SK-N-SH (cell line): ENCODE measurements around the gene CA9. TPM values are rescaled to one million over a fixed set of nuclear protein-coding genes. Genes with fewer than 3 reads are reported as not detected.

Experiments used
- CTCF ChIA-PET: fragments of 300-600, 350-600 bp; formaldehyde crosslinking; extraction: SDS; loops from one replicate; lab custom pipeline; 2021; lab: Yijun Ruan, JAX
- POLR2A ChIA-PET: fragments of 350-600 bp; sonication (Branson Sonifier 250); formaldehyde crosslinking; extraction: SDS; loops from one replicate; lab custom pipeline; 2020; ENCODE audit warnings: antibody characterized with exemption, inconsistent platforms; lab: Yijun Ruan, JAX
- DNase-seq: peaks from one replicate; pipeline ENCODE4 v3.0.0; 2012
- H2AFZ ChIP-seq: fragments of 200-600 bp; sonication (generic); 2 replicates; pipeline ENCODE4 v1.8.1; 2016; ENCODE audit warnings: antibody characterized with exemption, mild to moderate bottlenecking, low read depth
- H3F3A ChIP-seq: fragments of 200-600 bp; sonication (generic); replicated peaks from 2 replicates; pipeline ENCODE3; 2016; ENCODE audit warnings: antibody characterized with exemption, mild to moderate bottlenecking; ENCODE audit not compliant: insufficient read depth
- H3K27ac ChIP-seq, 2 experiments: fragments of 200-500 bp in 1 of 2; fragments of 200-600 bp in 1 of 2; sonication (Bioruptor generic) in 1 of 2; sonication (generic), shearing (Covaris generic) in 1 of 2; 2 replicates each; pipeline versions ENCODE4 v1.5.1 to v1.6.1; 2014 to 2016; ENCODE audit warnings: low read depth in 2 of 2, inconsistent platforms in 1 of 2, low read length in 1 of 2, mild to moderate bottlenecking in 1 of 2, mixed read lengths in 1 of 2
- H3K27me3 ChIP-seq: fragments of 200-600 bp; sonication (generic), shearing (Covaris generic); 2 replicates; pipeline ENCODE4 v1.6.1; 2016; ENCODE audit warnings: mixed run types; ENCODE audit not compliant: insufficient read depth
- H3K36me3 ChIP-seq, 2 experiments: fragments of 200-500 bp in 1 of 2; fragments of 200-600 bp in 1 of 2; sonication (Bioruptor generic) in 1 of 2; sonication (generic) in 1 of 2; replicated peaks in 1 of 2; 2 replicates each; pipeline versions ENCODE3 to v1.5.1; 2014 to 2016; ENCODE audit warnings: low read length in 1 of 2, mild to moderate bottlenecking in 1 of 2; ENCODE audit not compliant: insufficient read depth in 2 of 2, control insufficient read depth in 1 of 2
- H3K4me1 ChIP-seq, 2 experiments: fragments of 200-500 bp in 1 of 2; fragments of 200-600 bp in 1 of 2; sonication (Bioruptor generic) in 1 of 2; sonication (generic), shearing (Covaris generic) in 1 of 2; 2 replicates each; pipeline versions ENCODE4 v1.5.1 to v1.6.1; 2014 to 2016; ENCODE audit warnings: low read depth in 1 of 2, low read length in 1 of 2, mixed run types in 1 of 2; ENCODE audit not compliant: insufficient read depth in 2 of 2, control insufficient read depth in 1 of 2
- H3K4me2 ChIP-seq: fragments of 200-600 bp; sonication (generic), shearing (Covaris generic); 2 replicates; pipeline ENCODE4 v1.6.1; 2017; ENCODE audit warnings: mixed run types
- H3K4me3 ChIP-seq, 2 experiments: fragments of 200-500 bp in 1 of 2; fragments of 200-600 bp in 1 of 2; sonication (Bioruptor generic) in 1 of 2; sonication (generic), shearing (Covaris generic) in 1 of 2; 2 replicates each; pipeline versions ENCODE4 v1.5.1 to v1.8.1; 2014 to 2016; ENCODE audit warnings: low read depth in 2 of 2, inconsistent platforms in 1 of 2, low read length in 1 of 2, mild to moderate bottlenecking in 1 of 2, mixed read lengths in 1 of 2, moderate library complexity in 1 of 2
- H3K79me2 ChIP-seq: fragments of 200-600 bp; sonication (generic); 2 replicates; pipeline ENCODE4 v1.8.1; 2017; ENCODE audit warnings: mild to moderate bottlenecking; ENCODE audit not compliant: insufficient read depth
- H3K9ac ChIP-seq: fragments of 200-600 bp; sonication (generic); 2 replicates; pipeline ENCODE4 v1.6.1; 2017; ENCODE audit warnings: mixed run types
- H3K9me2 ChIP-seq: fragments of 200-600 bp; sonication (generic); 2 replicates; pipeline ENCODE4 v1.6.1; 2017; ENCODE audit warnings: mixed run types
- H3K9me3 ChIP-seq: fragments of 200-600 bp; sonication (generic); 2 replicates; pipeline ENCODE4 v1.6.1; 2017; ENCODE audit warnings: mixed run types, mild to moderate bottlenecking, moderate library complexity
- H4K20me1 ChIP-seq: fragments of 200-600 bp; sonication (generic); 2 replicates; pipeline ENCODE4 v1.6.1; 2017; ENCODE audit warnings: mild to moderate bottlenecking, mixed run types; ENCODE audit not compliant: insufficient read depth
- EP300 ChIP-seq, 2 experiments: IDR thresholded peaks; 2 replicates each; pipeline versions ENCODE4 v1.4.0 to v1.6.1; 2012; ENCODE audit warnings: borderline replicate concordance in 1 of 2, low read depth in 1 of 2, low read length in 1 of 2
- GATA2 ChIP-seq: sonication (generic); formaldehyde crosslinking; IDR thresholded peaks from 2 replicates; pipeline ENCODE4 v1.5.0; 2020; ENCODE audit warnings: mild to moderate bottlenecking, missing genetic modification reagents
- MEF2A ChIP-seq: IDR thresholded peaks from 2 replicates; pipeline ENCODE4 v1.4.0; 2012; ENCODE audit warnings: low read depth, borderline replicate concordance
- NRF1 ChIP-seq: IDR thresholded peaks from 2 replicates; pipeline ENCODE4 v1.6.1; 2012; ENCODE audit warnings: low read depth, mild to moderate bottlenecking, low read length
- PBX3 ChIP-seq: IDR thresholded peaks from 2 replicates; pipeline ENCODE4; 2012
- RCOR1 ChIP-seq: fragments of 150-350 bp; IDR thresholded peaks from 2 replicates; pipeline ENCODE4 v1.6.1; 2017; ENCODE audit warnings: antibody characterized with exemption, low read length
- SMC3 ChIP-seq: IDR thresholded peaks from 2 replicates; pipeline ENCODE4 v1.6.1; 2012; ENCODE audit warnings: low read depth, low read length, improper control_type of control experiment
- TAF1 ChIP-seq: IDR thresholded peaks from 2 replicates; pipeline ENCODE4 v1.6.1; 2012; ENCODE audit warnings: low read depth, mild to moderate bottlenecking, low read length, moderate library complexity, borderline replicate concordance
- TCF12 ChIP-seq: IDR thresholded peaks from 2 replicates; pipeline ENCODE4 v1.4.0; 2012
- YY1 ChIP-seq: IDR thresholded peaks from 2 replicates; pipeline ENCODE4 v1.4.0; 2012; ENCODE audit warnings: low read depth, mild to moderate bottlenecking
- WGBS: methylation state at CpG from one replicate; pipeline ENCODE4 v1.1.6; 2017; ENCODE audit warnings: low lambda C conversion rate; 5-methylcytosine and 5-hydroxymethylcytosine counted together
- polyA plus RNA-seq, 3 experiments: library from polyadenylated mRNA; depleted of rRNA; stranded (reverse); fragments of >200 nt; gene quantifications; 2 replicates each; pipeline ENCODE4 v1.2.3, GENCODE V29; 2012
- TF ChIP-seq, protein P1 (sequence below): fragments of 200-600 bp; sonication (generic); IDR thresholded peaks from 2 replicates; pipeline ENCODE4 v1.6.1; 2017; ENCODE audit warnings: antibody characterized with exemption, mild to moderate bottlenecking, moderate library complexity
- TF ChIP-seq, protein P2 (sequence below): IDR thresholded peaks from 2 replicates; pipeline ENCODE4 v1.4.0; 2012; ENCODE audit warnings: low read depth, borderline replicate concordance
- TF ChIP-seq, protein P3 (sequence below): fragments of 150-350 bp; IDR thresholded peaks from 2 replicates; pipeline ENCODE4 v1.6.1; 2016; ENCODE audit warnings: mild to moderate bottlenecking, low read depth, low read length

The CA9 gene
- polyA plus RNA-seq (2012; rRNA removed) = 0.99 and 1.4 TPM in 2 replicates
- polyA plus RNA-seq (2012; cell fraction: cytosol; rRNA removed) = 0.50 and 1.1 TPM in 2 replicates
- polyA plus RNA-seq (2012; cell fraction: nucleus; rRNA removed) = 0.95 and 1.0 TPM in 2 replicates

- Histone ChIP-seq H3K9ac (no peak within 1 kb of the TSS), H3K27ac (no peak within 1 kb of the TSS), H3K9me2 (no peaks in the 10 kb centered on the region), H3K27me3 (no peaks in the 10 kb centered on the region), H4K20me1 (no peaks in the 10 kb centered on the region), H3K4me2 (0 out of 2 replicates have a peak within 1 kb of the TSS, but pooled peaks have one; percentile 32), H3F3A (peaks cover 8% of the 10 kb centered on the region), H3K4me3 (no peak within 1 kb of the TSS), H3K79me2 (no peaks in the 10 kb centered on the region)
- ChIA-PET POLR2A (interaction anchor here (0.7 kb wide), 1 partner anchor 18 kb away, joined by 4 read pairs; no protein-coding TSS in a partner anchor), CTCF (interaction anchor here (1.0 to 3.2 kb wide), 4 partner anchors 8 to 55 kb away, joined by 5 to 23 read pairs (median 14); partner anchors contain the start of genes ARHGEF39, CCDC107 and RMRP)
- DNase-seq = no peak
- TF ChIP-seq TCF12 (peak; percentile 12; the same call in 1 of the 2 replicates), EP300 (IDR thresholded peaks at IDR 0.05; ENCODE audit: borderline replicate concordance in 1 of 2, low read depth in 1 of 2, low read length in 1 of 2) (no peak)
- TF ChIP-seq, all 33 proteins: peak for 1
- 89% methylated on average over 5 of the region's 10 CpGs for WGBS
- Histone ChIP-seq H3K4me1 (peaks cover 0 to 13% of the 10 kb centered on the region in 2 experiments; a peak in 1 of 4 replicates), H3K9me3 (no peaks in the 10 kb centered on the region), H2AFZ (no peak within 1 kb of the TSS), H3K36me3 (no peaks in the 10 kb centered on the region)
These were observed at the start of gene CA9 for GRCh38 chr9:35673132-35674024. TSS of gene CA9 (plus strand) at chr9:35673928. CDS start at chr9:35673960, 32 bp downstream.

DNA sequence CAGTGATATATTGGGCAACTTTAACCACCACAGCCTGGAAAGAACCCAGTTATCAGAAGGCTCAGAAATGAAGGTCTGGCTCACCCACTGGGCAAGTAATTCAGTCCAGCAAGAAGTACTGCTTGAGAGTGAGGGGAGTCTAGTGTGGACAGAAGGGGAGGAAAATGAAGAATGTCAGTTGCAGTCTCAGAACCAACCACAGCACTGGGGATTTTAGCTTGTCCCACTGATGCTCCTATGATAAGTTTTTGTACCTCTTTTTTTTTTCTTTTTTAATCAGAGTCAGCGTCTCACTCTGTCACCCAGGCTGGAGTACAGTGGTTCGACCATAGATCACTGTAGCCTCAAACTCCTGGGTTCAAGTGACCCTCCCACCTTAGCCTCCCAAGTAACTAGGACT, 46.2 kb upstream of the CA9 start:
- no peak overlapping the region for H2AFZ ChIP-seq
- H3K9ac ChIP-seq = no peak overlapping the region
- H3K9me2 ChIP-seq = no peaks in the 10 kb centered on the region
- POLR2A ChIA-PET = no interaction called here
- TF ChIP-seq GATA2 (CRISPR knock-in tag) (no peak), RCOR1 (no peak), TAF1 (no peak), SMC3 (no peak), EP300 (IDR thresholded peaks at IDR 0.05; ENCODE audit: borderline replicate concordance in 1 of 2, low read depth in 1 of 2, low read length in 1 of 2) (no peak)
- TF ChIP-seq, all 33 proteins: peak for 0
- Histone ChIP-seq H3K4me1 (no peaks in the 10 kb centered on the region), H3K36me3 (no peaks in the 10 kb centered on the region), H3K27ac (no peak overlapping the region), H3F3A (no peaks in the 10 kb centered on the region), H3K9me3 (no peaks in the 10 kb centered on the region), H3K27me3 (no peaks in the 10 kb centered on the region), H4K20me1 (no peaks in the 10 kb centered on the region), H3K4me2 (no peak overlapping the region), H3K79me2 (no peaks in the 10 kb centered on the region), H3K4me3 (no peak overlapping the region)
- CTCF ChIA-PET = interaction anchor here (0.9 to 6.4 kb wide), 2 partner anchors 15 to 19 kb away, joined by 3 to 32 read pairs; no protein-coding TSS in a partner anchor
- WGBS = 68% methylated on average over 2 of the region's 2 CpGs
- DNase-seq = no peak

GRCh38 chr9:35628389-35628991, 45.2 kb upstream of the CA9 start:
- no peak for DNase-seq
- Histone ChIP-seq H2AFZ (no peak overlapping the region), H3K36me3 (no peaks in the 10 kb centered on the region), H3K9me3 (no peaks in the 10 kb centered on the region), H3K9me2 (no peaks in the 10 kb centered on the region), H3K27me3 (no peaks in the 10 kb centered on the region), H3K4me1 (no peaks in the 10 kb centered on the region), H3K4me2 (no peak overlapping the region), H3F3A (no peaks in the 10 kb centered on the region), H3K9ac (no peak overlapping the region), H3K27ac (no peak overlapping the region), H3K4me3 (no peak overlapping the region), H4K20me1 (no peaks in the 10 kb centered on the region), H3K79me2 (no peaks in the 10 kb centered on the region)
- CTCF ChIA-PET = interaction anchor here (0.9 to 6.4 kb wide), 5 partner anchors 16 to 68 kb away, joined by 3 to 32 read pairs (median 4); partner anchors contain the start of genes CCDC107 and RMRP
- WGBS = 84% methylated on average over 6 of the region's 6 CpGs
- POLR2A ChIA-PET = no interaction called here
- TF ChIP-seq MEF2A (no peak), PBX3 (no peak), NRF1 (no peak), RCOR1 (no peak), YY1 (no peak)
- TF ChIP-seq, protein P1, sequence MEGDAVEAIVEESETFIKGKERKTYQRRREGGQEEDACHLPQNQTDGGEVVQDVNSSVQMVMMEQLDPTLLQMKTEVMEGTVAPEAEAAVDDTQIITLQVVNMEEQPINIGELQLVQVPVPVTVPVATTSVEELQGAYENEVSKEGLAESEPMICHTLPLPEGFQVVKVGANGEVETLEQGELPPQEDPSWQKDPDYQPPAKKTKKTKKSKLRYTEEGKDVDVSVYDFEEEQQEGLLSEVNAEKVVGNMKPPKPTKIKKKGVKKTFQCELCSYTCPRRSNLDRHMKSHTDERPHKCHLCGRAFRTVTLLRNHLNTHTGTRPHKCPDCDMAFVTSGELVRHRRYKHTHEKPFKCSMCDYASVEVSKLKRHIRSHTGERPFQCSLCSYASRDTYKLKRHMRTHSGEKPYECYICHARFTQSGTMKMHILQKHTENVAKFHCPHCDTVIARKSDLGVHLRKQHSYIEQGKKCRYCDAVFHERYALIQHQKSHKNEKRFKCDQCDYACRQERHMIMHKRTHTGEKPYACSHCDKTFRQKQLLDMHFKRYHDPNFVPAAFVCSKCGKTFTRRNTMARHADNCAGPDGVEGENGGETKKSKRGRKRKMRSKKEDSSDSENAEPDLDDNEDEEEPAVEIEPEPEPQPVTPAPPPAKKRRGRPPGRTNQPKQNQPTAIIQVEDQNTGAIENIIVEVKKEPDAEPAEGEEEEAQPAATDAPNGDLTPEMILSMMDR = no peak
- TF ChIP-seq, protein P2, sequence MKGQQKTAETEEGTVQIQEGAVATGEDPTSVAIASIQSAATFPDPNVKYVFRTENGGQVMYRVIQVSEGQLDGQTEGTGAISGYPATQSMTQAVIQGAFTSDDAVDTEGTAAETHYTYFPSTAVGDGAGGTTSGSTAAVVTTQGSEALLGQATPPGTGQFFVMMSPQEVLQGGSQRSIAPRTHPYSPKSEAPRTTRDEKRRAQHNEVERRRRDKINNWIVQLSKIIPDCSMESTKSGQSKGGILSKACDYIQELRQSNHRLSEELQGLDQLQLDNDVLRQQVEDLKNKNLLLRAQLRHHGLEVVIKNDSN = no peak
- TF ChIP-seq, protein P3, sequence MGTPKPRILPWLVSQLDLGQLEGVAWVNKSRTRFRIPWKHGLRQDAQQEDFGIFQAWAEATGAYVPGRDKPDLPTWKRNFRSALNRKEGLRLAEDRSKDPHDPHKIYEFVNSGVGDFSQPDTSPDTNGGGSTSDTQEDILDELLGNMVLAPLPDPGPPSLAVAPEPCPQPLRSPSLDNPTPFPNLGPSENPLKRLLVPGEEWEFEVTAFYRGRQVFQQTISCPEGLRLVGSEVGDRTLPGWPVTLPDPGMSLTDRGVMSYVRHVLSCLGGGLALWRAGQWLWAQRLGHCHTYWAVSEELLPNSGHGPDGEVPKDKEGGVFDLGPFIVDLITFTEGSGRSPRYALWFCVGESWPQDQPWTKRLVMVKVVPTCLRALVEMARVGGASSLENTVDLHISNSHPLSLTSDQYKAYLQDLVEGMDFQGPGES = no peak
